ENCODE data around the gene CEP290.
"Not testable (repeated sequence)": the region's sequence is repeated elsewhere in the genome, so short reads cannot be mapped to it uniquely, and the experiment has no call there.

The CEP290 gene

DNA sequence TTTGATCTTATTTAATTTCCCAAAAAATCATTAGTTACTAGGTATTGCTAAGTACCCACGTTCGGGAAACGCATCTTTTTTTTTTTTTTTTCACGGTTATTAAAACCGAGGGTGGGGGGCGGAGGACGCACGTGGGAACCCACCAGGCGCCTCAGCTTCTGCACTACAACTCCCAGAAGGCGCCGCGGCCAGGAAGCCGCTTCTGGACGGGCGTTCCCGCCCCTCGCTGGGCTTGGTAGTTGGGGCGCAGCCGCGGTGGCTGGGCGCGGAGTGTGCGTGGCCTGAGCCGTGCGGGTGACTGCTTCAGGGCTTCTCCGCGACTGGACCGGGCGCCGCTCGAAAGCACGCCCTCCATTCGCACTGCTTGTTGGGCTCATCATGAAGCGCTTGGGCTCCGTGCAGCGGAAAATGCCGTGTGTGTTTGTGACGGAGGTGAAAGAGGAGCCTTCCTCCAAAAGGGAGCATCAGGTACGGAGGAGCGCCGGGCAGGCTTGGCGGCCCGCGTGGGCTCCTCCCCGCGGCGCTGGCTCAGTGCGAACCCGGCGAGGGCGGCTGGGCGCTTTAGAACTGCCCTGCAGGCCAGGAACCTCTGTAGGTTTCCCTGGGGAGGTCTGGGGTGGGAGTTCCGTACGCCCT is 106.5 kb downstream of the CEP290 start:
- DNase-seq: peak; percentile 85
- in situ Hi-C loops (cut with HindIII; ENCODE audit: low pct_ligation_motif_present, low sequenced_read_pairs): no loop called here
- Histone ChIP-seq H3K27ac (peak overlapping the region; percentile 18), H3K36me3 (replicated peaks) (no peaks in the 10 kb centered on the region), H3K27me3 (replicated peaks) (no peaks in the 10 kb centered on the region), H3K4me3 (ENCODE audit: low read depth, low read length) (peak overlapping the region; percentile 92)
- TF ChIP-seq, protein P1, sequence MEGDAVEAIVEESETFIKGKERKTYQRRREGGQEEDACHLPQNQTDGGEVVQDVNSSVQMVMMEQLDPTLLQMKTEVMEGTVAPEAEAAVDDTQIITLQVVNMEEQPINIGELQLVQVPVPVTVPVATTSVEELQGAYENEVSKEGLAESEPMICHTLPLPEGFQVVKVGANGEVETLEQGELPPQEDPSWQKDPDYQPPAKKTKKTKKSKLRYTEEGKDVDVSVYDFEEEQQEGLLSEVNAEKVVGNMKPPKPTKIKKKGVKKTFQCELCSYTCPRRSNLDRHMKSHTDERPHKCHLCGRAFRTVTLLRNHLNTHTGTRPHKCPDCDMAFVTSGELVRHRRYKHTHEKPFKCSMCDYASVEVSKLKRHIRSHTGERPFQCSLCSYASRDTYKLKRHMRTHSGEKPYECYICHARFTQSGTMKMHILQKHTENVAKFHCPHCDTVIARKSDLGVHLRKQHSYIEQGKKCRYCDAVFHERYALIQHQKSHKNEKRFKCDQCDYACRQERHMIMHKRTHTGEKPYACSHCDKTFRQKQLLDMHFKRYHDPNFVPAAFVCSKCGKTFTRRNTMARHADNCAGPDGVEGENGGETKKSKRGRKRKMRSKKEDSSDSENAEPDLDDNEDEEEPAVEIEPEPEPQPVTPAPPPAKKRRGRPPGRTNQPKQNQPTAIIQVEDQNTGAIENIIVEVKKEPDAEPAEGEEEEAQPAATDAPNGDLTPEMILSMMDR (IDR thresholded peaks at IDR 0.05; ENCODE audit: low read depth, low read length, missing control alignments): no peak

DNA sequence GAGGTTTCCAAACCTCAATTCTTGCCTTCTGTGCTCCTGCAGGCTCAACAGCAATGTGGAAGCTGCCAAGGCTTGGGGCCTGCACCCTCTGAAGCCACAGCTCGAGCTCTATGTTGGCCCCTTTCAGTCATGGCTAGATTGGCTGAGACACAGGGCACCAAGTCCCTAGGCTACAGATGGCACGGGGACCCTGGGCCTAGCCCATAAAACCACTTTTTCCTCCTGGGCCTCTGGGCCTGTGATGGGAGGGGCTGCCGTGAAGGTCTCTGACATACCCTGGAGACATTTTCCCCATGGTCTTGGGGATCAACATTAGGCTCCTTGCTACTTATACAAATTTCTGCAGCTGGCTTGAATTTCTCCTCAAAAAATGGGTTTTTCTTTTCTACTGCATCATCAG is 110.7 kb downstream of the CEP290 start:
- in situ Hi-C loops (cut with HindIII; ENCODE audit: low pct_ligation_motif_present, low sequenced_read_pairs): not testable (repeated sequence)

DNA sequence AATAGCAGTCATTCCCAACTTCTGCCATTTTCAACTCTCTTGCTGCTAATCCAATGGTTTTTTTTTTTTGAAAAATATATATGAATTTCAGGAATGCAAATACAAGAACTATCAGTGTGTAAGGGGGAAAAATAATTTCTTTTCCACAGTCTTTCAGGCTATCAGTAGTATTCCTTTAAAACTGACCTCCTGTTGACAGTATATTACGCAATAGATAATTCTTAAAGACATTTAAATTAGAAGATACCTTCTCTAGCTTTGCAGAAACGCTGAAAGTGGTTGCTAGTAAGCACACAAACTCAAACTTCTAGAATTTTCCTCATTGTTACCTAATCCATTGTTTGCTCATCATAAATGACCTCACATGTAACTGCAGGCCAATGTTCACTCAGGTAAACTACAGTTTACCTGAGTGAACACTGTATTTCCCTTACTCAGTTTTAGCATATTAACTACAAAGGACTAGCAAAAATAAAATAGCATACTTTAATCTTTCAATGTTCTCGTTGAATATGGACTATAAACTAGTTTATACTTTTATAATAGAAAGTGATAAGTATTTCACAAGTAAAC is 112.7 kb downstream of the CEP290 start, which contains the start of gene C12orf50:
C12orf50 (minus strand) TSS at position 309 of the 573 bp plus-strand sequence. CDS start 2,439 bp downstream, outside the sequence.
- in situ Hi-C loops (cut with HindIII; ENCODE audit: low pct_ligation_motif_present, low sequenced_read_pairs): no loop called here
- no peak within 1 kb of the TSS for H3K27ac ChIP-seq
- no peak for DNase-seq
- no peaks in the 10 kb centered on the region for H3K27me3 ChIP-seq (replicated peaks)
- H3K36me3 ChIP-seq (replicated peaks): no peaks in the 10 kb centered on the region
- no peak within 1 kb of the TSS for H3K4me3 ChIP-seq (ENCODE audit: low read depth, low read length)
- TF ChIP-seq, protein P1 (IDR thresholded peaks at IDR 0.05; ENCODE audit: low read depth, low read length, missing control alignments): no peak

More for the DNA sequence above, 110.7 kb downstream of the CEP290 start:
- DNase-seq; H3K36me3 ChIP-seq (replicated peaks); H3K27ac ChIP-seq; H3K27me3 ChIP-seq (replicated peaks); H3K4me3 ChIP-seq (ENCODE audit: low read depth, low read length): not testable (repeated sequence)

DNA sequence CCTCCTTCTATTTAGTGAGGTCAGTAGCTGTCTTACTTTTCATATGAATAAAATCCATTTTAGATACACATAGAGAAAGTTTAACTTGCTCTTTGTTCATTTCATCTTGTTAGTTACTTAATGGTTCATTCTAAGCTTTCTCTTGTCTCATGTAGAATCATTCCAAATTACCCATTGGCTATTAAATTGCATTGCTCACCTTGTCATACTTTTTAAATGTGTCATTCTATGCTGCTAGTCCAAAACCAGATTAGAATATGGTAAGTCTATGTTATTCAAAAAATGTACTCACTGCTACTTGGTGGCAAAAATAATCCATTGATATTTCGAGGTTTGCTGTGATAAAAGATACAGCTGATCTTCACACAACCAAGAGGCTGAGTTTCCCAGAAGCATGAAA is 115.7 kb downstream of the CEP290 start:
- no peak for DNase-seq
- H3K27me3 ChIP-seq (replicated peaks): no peaks in the 10 kb centered on the region
- H3K27ac ChIP-seq: no peak overlapping the region
- in situ Hi-C loops (cut with HindIII; ENCODE audit: low pct_ligation_motif_present, low sequenced_read_pairs): no loop called here
- no peaks in the 10 kb centered on the region for H3K36me3 ChIP-seq (replicated peaks)
- no peak overlapping the region for H3K4me3 ChIP-seq (ENCODE audit: low read depth, low read length)
- TF ChIP-seq, protein P1 (IDR thresholded peaks at IDR 0.05; ENCODE audit: low read depth, low read length, missing control alignments): no peak

DNA sequence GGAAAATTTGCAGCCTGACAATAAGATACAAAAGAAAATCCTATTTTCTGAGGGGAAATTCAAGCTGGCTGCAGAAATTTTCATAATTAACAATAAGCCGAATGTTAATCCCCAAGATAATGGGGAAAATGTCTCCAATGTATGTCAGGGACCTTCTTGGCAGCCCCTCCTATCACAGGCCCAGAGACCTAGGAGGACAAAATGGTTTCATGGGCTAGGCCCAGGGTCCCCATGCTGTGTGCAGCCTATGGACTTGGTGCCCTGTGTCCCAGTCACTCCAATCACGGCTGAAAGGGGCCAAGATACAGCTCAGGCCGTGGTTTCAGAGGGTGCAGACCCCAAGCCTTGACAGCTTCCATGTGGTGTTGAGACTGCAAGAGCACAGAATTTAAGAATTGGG is 123.9 kb downstream of the CEP290 start:
- no peak for DNase-seq
- Histone ChIP-seq H3K4me3 (ENCODE audit: low read depth, low read length) (no peak overlapping the region), H3K27ac (no peak overlapping the region), H3K36me3 (replicated peaks) (no peaks in the 10 kb centered on the region), H3K27me3 (replicated peaks) (no peaks in the 10 kb centered on the region)
- TF ChIP-seq, protein P1 (IDR thresholded peaks at IDR 0.05; ENCODE audit: low read depth, low read length, missing control alignments): no peak
- in situ Hi-C loops (cut with HindIII; ENCODE audit: low pct_ligation_motif_present, low sequenced_read_pairs): no loop called here

DNA sequence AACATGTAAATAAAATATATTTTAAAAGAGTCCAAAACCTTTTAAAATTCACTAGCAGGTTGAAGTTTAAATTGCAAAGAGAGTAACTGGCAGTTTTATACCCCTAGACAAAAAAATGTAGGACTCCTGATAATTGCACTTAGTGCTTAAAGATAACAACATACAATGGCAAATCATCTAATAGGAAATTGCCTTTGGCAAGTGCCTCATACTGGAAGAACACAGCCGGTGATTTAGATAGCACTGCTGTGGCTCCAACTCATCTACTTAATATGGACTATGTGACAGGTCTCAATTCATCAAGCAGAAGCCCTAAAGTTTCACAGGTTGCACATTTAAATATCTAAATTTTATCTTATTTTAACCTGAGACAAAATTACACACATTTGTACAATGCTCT is 126.1 kb downstream of the CEP290 start:
- no peaks in the 10 kb centered on the region for H3K27me3 ChIP-seq (replicated peaks)
- TF ChIP-seq, protein P1 (IDR thresholded peaks at IDR 0.05; ENCODE audit: low read depth, low read length, missing control alignments): no peak
- no peaks in the 10 kb centered on the region for H3K36me3 ChIP-seq (replicated peaks)
- DNase-seq: no peak
- no peak overlapping the region for H3K4me3 ChIP-seq (ENCODE audit: low read depth, low read length)
- in situ Hi-C loops (cut with HindIII; ENCODE audit: low pct_ligation_motif_present, low sequenced_read_pairs): no loop called here
- H3K27ac ChIP-seq: no peak overlapping the region

Data from brain microvascular endothelial cell (primary cell).